Endothelial cell of umbilical vein (primary cell): ENCODE data around the gene TAS2R30. TPM values are rescaled to one million over a fixed set of nuclear protein-coding genes. Genes with fewer than 3 reads are reported as not detected.

ENCODE experiments used
- BruUV-seq: library from RNA; stranded (reverse); fragments of 400-500 nt; replicated peaks from 2 replicates; lab custom pipeline; 2021; lab: Mats Ljungman, UMichigan
- CTCF ChIA-PET: fragments of 300-600, 350-600 bp; sonication (Branson Sonifier 250); formaldehyde crosslinking; loops from one replicate; lab custom pipeline; 2021; ENCODE audit warnings: antibody characterized with exemption, inconsistent platforms; lab: Charles Lee
- POLR2A ChIA-PET: fragments of 300-600, 350-600 bp; sonication (Branson Sonifier 250); formaldehyde crosslinking; loops from one replicate; lab custom pipeline; 2021; ENCODE audit warnings: antibody characterized with exemption, inconsistent platforms; lab: Charles Lee
- DNase-seq: peaks from one replicate; pipeline ENCODE4 v3.0.0-alpha.2; 2011; ENCODE audit warnings: low read depth, low spot score
- FAIRE-seq: peaks from 2 replicates; lab custom pipeline; 2011; peaks lifted over from hg19 to GRCh38; lab: Jason Lieb, UNC
- H2AFZ ChIP-seq: 2 replicates; pipeline ENCODE4 v1.6.0; 2012; ENCODE audit warnings: low read depth, low read length, control low read depth, inconsistent platforms
- H3K27ac ChIP-seq: 2 replicates; pipeline ENCODE4 v1.5.1; 2011; ENCODE audit warnings: low read depth, mild to moderate bottlenecking, control low read depth, low read length, moderate library complexity; ENCODE audit not compliant: insufficient read depth
- H3K27me3 ChIP-seq, 2 experiments: 2 replicates each; pipeline versions ENCODE4 v1.6.0 to v1.6.1; 2011; ENCODE audit warnings: low read length in 2 of 2, mixed read lengths in 1 of 2; ENCODE audit not compliant: control insufficient read depth in 2 of 2, insufficient read depth in 2 of 2
- H3K36me3 ChIP-seq, 2 experiments: 2 replicates in 1 of 2; 3 replicates in 1 of 2; pipeline ENCODE4 v1.5.1; 2011; ENCODE audit warnings: low read length in 2 of 2, mild to moderate bottlenecking in 1 of 2, moderate library complexity in 1 of 2; ENCODE audit not compliant: control insufficient read depth in 2 of 2, insufficient read depth in 2 of 2; ENCODE audit errors: extremely low read depth in 1 of 2
- H3K4me1 ChIP-seq: 3 replicates; pipeline ENCODE4 v1.5.1; 2011; ENCODE audit warnings: mild to moderate bottlenecking, low read length; ENCODE audit not compliant: control insufficient read depth, insufficient read depth; ENCODE audit errors: extremely low read depth
- H3K4me2 ChIP-seq: 2 replicates; pipeline ENCODE4 v1.6.1; 2011; ENCODE audit warnings: low read length, control low read depth, mixed read lengths; ENCODE audit not compliant: insufficient read depth
- H3K4me3 ChIP-seq, 3 experiments: fragments of 200-600 bp in 1 of 3; sonication (generic), shearing (Covaris generic) in 1 of 3; replicated peaks in 1 of 3; 2 replicates each; pipeline ENCODE4 v1.5.1; 2011 to 2016; ENCODE audit warnings: control low read depth in 3 of 3, low read length in 3 of 3, mild to moderate bottlenecking in 2 of 3, inconsistent platforms in 1 of 3, low read depth in 1 of 3, moderate library complexity in 1 of 3; ENCODE audit not compliant: insufficient read depth in 1 of 3
- H3K79me2 ChIP-seq: 2 replicates; pipeline ENCODE4 v1.6.0; 2012; ENCODE audit warnings: low read length, inconsistent platforms; ENCODE audit not compliant: control insufficient read depth, insufficient read depth
- H3K9ac ChIP-seq: replicated peaks from 2 replicates; pipeline ENCODE3; 2011; ENCODE audit warnings: low read length, control low read depth; ENCODE audit not compliant: insufficient read depth; ENCODE audit errors: extremely low read depth
- H3K9me1 ChIP-seq: replicated peaks from 3 replicates; pipeline ENCODE4 v1.6.0; 2011; ENCODE audit warnings: mild to moderate bottlenecking, low read length; ENCODE audit not compliant: control insufficient read depth, insufficient read depth; ENCODE audit errors: extremely low read depth
- H3K9me3 ChIP-seq: replicated peaks from 2 replicates; pipeline ENCODE4 v1.5.1; 2012; ENCODE audit warnings: low read length, inconsistent platforms; ENCODE audit not compliant: control insufficient read depth, insufficient read depth
- H4K20me1 ChIP-seq: replicated peaks from 2 replicates; pipeline ENCODE3; 2011; ENCODE audit warnings: mild to moderate bottlenecking, low read length; ENCODE audit not compliant: control insufficient read depth, insufficient read depth; ENCODE audit errors: extremely low read depth
- CTCF ChIP-seq, 2 donors: IDR thresholded peaks; 1 replicate in 1 of 2; 2 replicates in 1 of 2; pipeline ENCODE4 v1.5.1; 2011; ENCODE audit warnings: low read length in 2 of 2, mild to moderate bottlenecking in 2 of 2, moderate library complexity in 2 of 2, control low read depth in 1 of 2, inconsistent platforms in 1 of 2, low read depth in 1 of 2; ENCODE audit not compliant: insufficient read depth in 1 of 2; ENCODE audit errors: extremely low read depth in 1 of 2
- EZH2 ChIP-seq: IDR thresholded peaks from 2 replicates; pipeline ENCODE4 v1.6.1; 2012; ENCODE audit warnings: borderline replicate concordance, low read depth, mild to moderate bottlenecking, moderate library complexity, low read length, inconsistent platforms; ENCODE audit not compliant: severe bottlenecking
- FOS ChIP-seq: IDR thresholded peaks from 2 replicates; pipeline ENCODE4 v1.6.1; 2011; ENCODE audit warnings: mild to moderate bottlenecking, low read length, moderate library complexity, borderline replicate concordance; ENCODE audit not compliant: insufficient read depth
- GATA2 ChIP-seq: IDR thresholded peaks from 2 replicates; pipeline ENCODE4 v1.7.0; 2011; ENCODE audit warnings: low read depth, mild to moderate bottlenecking, moderate library complexity, mixed read lengths, low read length; ENCODE audit not compliant: insufficient read length, insufficient read depth
- JUN ChIP-seq: IDR thresholded peaks from 2 replicates; pipeline ENCODE4 v1.6.1; 2011; ENCODE audit warnings: borderline replicate concordance, low read depth; ENCODE audit not compliant: insufficient read length, insufficient read depth
- MAX ChIP-seq: IDR thresholded peaks from 2 replicates; pipeline ENCODE4 v1.6.1; 2011; ENCODE audit not compliant: insufficient read depth, insufficient read length
- MYC ChIP-seq: IDR thresholded peaks from one replicate; pipeline ENCODE4 v1.6.1; 2011; ENCODE audit warnings: mild to moderate bottlenecking, low read depth, low read length
- POLR2A ChIP-seq: IDR thresholded peaks from 2 replicates; pipeline ENCODE4 v1.6.1; 2012; ENCODE audit warnings: low read depth, mild to moderate bottlenecking, control low read depth, low read length
- POLR2AphosphoS5 ChIP-seq: IDR thresholded peaks from 2 replicates; pipeline ENCODE4 v1.6.1; 2012; ENCODE audit warnings: low read depth, mild to moderate bottlenecking, control low read depth, low read length, moderate library complexity; ENCODE audit not compliant: insufficient read depth
- dilution Hi-C: fragments of 300-500 bp; cut with MboI; formaldehyde crosslinking; loops from one replicate; pipeline ENCODE4 v1.15.0; 2019; ENCODE audit warnings: low sequenced_read_pairs; ENCODE audit not compliant: extremely low pct_ligation_motif_present
- intact Hi-C: fragments of 100-400 bp; cut with micrococcal nuclease; formaldehyde crosslinking; loops from one replicate; pipeline ENCODE4 v1.10.0; 2022
- polyA plus RNA-seq, 4 experiments: library from polyadenylated mRNA; depleted of rRNA in 3 of 4; stranded (reverse) in 3 of 4; unstranded in 1 of 4; fragments of >200 nt; gene quantifications; 2 replicates each; pipeline versions ENCODE4 v1.2.1 to v1.2.3, GENCODE V29; 2011 to 2012; ENCODE audit warnings: missing spikeins in 1 of 4
- total RNA-seq: library from RNA; stranded (reverse); gene quantifications from 2 replicates; pipeline ENCODE4 v1.2.3, GENCODE V29; 2021

Gene TAS2R30
- total and polyA plus RNA-seq, 2 donors (not counting 3 experiments of a cell fraction or from before 2014, with no cell fraction given), result 0.26 to 5.2 TPM

GRCh38 chr12:11158885-11159444 lies 24.5 kb upstream of the TAS2R30 start:
- Histone ChIP-seq H3K4me2 (no peak overlapping the region), H3K9me3 (no peaks in the 10 kb centered on the region), H3K4me3 (no peak overlapping the region), H3K27me3 (no peaks in the 10 kb centered on the region), H3K27ac (no peak overlapping the region), H3K9me1 (no peaks in the 10 kb centered on the region), H3K4me1 (no peaks in the 10 kb centered on the region), H3K79me2 (peaks cover 85% of the 10 kb centered on the region), H3K36me3 (peaks cover 0 to 3% of the 10 kb centered on the region in 2 experiments), H3K9ac (no peak overlapping the region), H2AFZ (no peak overlapping the region), H4K20me1 (peaks cover 10% of the 10 kb centered on the region)
- ChIA-PET POLR2A (no interaction called here), CTCF (interaction anchor here (1.4 kb wide), 1 partner anchor 41 kb away, joined by 4 read pairs; no protein-coding TSS in a partner anchor)
- TF ChIP-seq JUN (no peak), CTCF (IDR thresholded peaks at IDR 0.05; ENCODE audit: extremely low read depth in 1 of 2, insufficient read depth in 1 of 2, low read depth in 1 of 2, low read length in 2 of 2) (no peak), MAX (no peak), FOS (no peak), MYC (no peak), POLR2AphosphoS5 (no peak), POLR2A (no peak), EZH2 (no peak), GATA2 (no peak)
- intact Hi-C loops (no loop called here), dilution Hi-C loops (no loop called here)
- DNase-seq (no peak), FAIRE-seq (no peak)
- no TSS peak for BruUV-seq
